ENCODE measurements around the gene C3orf38.

Gene C3orf38

DNA sequence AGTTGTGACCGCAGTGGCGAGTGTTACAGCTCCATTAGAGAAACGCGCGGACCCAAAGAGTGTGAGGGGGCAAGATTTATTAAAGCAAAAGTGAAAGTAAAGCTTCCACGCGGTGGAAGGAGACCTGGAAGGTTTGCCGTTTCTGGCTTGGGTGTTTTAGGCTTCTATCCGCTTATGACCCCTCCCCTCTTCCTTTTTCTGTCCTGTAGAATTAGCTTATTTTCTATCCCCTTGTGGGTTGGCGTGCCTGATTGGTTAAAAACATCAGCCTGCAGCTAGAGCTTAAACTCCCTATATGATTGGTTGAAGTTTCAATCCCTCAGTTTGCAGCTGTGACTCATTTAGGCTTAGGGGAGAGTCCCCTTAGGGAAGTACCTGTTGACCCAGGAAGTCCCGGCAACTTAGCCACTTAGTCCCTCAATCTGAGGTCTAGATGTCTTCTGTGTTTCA, 39.6 kb downstream of the C3orf38 start:
- H3K4me3 ChIP-seq (ENCODE audit: low read length) = no peak overlapping the region
- TF ChIP-seq ZNF274 (IDR thresholded peaks at IDR 0.05; ENCODE audit: low read depth, low read length) = no peak

DNA sequence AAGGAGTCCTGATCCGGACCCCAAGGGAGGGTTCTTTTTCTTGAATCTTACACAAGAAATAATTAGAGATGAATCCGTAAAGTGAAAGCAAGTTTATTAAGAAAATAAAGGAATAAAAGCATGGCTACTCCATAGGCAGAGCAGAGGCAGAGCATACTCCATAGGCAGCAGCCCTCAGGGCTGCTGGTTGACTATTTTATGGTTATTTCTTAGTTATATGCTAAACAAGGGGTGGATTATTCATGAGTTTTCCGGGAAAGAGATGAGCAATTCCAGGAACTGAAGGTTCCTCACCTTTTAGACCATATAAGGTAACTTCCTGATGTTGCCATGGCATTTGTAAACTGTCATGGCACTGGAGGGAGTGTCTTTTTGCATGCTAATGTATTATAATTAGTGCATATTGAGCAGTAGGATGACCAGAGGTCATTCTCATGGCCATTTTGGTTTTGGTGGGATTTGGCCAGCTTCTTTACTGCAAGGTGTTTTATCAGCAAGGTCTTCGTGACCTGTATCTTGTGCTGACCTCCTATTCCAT, 42.2 kb downstream of the C3orf38 start:
- TF ChIP-seq ZNF274 (IDR thresholded peaks at IDR 0.05; ENCODE audit: low read depth, low read length) = no peak
- H3K4me3 ChIP-seq (ENCODE audit: low read length) = no peak overlapping the region

DNA sequence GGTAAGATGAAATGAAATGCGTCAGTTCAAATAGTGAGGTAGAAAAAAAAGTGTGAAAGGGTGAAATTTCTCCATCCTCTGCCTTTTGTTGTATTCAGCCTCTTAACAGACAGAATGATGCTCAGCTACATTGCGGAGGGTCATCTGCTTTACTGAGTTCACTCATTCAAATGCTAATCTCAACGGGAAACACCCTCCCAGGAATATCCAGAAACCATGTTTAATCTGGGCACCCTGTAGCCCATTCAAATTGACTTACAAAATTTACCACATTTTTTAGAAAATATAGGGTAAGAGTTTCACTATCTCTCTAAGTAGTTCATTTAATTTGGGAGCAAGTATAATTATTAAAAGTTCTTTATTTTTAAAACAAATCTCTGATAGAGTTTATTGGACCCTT, 42.9 kb downstream of the C3orf38 start:
- H3K4me3 ChIP-seq (ENCODE audit: low read length) = no peak overlapping the region
- no peak for TF ChIP-seq ZNF274 (IDR thresholded peaks at IDR 0.05; ENCODE audit: low read depth, low read length)

DNA sequence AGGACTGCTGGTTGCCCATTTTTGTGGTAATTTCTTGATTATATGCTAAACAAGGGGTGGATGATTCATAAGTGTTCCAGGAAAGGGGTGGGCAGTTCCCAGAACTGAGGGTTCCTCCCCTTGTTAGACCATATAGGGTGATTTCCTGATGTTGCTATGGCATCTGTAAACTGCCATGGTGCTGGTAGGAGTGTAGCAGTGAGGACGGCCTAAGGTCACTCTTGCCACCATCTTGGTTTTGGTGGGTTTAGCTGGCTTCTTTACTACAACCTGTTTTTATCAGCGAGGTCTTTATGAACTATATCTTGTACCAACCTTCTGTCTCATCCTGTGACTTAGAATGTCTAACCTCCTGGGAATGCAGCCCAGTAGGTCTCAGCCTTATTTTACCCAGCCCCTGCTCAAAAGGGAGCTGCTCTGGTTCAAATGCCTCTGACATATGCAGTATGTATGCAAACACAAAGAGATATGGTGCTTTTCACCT, 46.2 kb downstream of the C3orf38 start:
- H3K4me3 ChIP-seq (ENCODE audit: low read length) = no peak overlapping the region
- no peak for TF ChIP-seq ZNF274 (IDR thresholded peaks at IDR 0.05; ENCODE audit: low read depth, low read length)

DNA sequence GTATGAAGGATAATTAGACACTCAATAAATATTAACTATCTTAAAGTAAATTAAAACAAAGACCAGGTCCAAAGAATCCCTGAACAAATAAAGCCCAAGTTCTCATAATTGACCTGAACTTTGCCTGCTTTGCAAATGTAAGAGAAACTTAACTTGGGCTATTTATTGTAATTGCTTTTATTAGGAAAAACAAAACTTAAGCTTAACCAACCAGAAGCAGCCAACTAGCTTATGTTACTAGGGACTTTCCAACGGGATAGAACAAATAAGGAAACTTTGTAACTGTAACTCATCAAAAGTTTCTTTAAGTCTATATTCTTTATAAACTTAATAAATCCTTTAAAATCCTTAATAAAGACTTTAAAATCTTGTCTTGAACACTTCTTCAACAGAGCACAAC, 48.4 kb downstream of the C3orf38 start:
- no peak overlapping the region for H3K4me3 ChIP-seq (ENCODE audit: low read length)
- TF ChIP-seq ZNF274 (IDR thresholded peaks at IDR 0.05; ENCODE audit: low read depth, low read length) = no peak

DNA sequence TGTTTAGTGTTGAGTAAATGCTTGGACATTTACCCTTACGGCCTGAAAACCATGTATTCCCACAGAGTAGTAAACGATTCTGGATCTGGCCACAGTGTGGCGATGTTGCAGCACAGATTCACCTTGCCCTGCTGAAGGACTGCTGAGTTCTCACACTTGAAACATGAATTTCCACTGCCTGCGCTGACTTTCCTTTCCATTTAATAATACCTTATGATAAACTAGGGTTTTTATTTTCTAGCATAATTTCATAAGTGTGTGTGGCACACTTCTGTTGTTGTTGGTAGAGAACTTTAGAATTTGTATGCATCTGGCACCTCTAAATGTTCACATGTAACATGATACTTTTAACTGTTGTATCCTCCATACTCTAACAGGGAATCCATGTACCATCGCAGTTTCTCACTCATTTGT, 53.9 kb downstream of the C3orf38 start:
- no peak overlapping the region for H3K4me3 ChIP-seq (ENCODE audit: low read length)
- no peak for TF ChIP-seq ZNF274 (IDR thresholded peaks at IDR 0.05; ENCODE audit: low read depth, low read length)

Measured in GM08714 (cell line).